HEK293 (cell line): ENCODE results near the gene TADA3.

Experiments used
- BCL11A ChIP-seq: fragments of 450-650 bp; formaldehyde crosslinking; IDR thresholded peaks from 2 replicates; pipeline ENCODE4 v1.5.1; 2016; ENCODE audit warnings: low read depth, missing biosample characterization, missing genetic modification characterization
- BCL11B ChIP-seq: fragments of 450-650 bp; formaldehyde crosslinking; IDR thresholded peaks from 2 replicates; pipeline ENCODE4 v1.5.1; 2016; ENCODE audit warnings: low read depth, missing biosample characterization, missing genetic modification characterization
- GLIS1 ChIP-seq: fragments of 450-650 bp; formaldehyde crosslinking; IDR thresholded peaks from 2 replicates; pipeline ENCODE4 v1.5.1; 2016; ENCODE audit warnings: missing biosample characterization, missing genetic modification characterization
- HOXC10 ChIP-seq: sonication (generic); formaldehyde crosslinking; IDR thresholded peaks from 2 replicates; pipeline ENCODE4 v1.8.1; 2023; ENCODE audit warnings: mild to moderate bottlenecking, missing genetic modification reagents
- IKZF3 ChIP-seq: fragments of 450-650 bp; IDR thresholded peaks from 2 replicates; pipeline ENCODE4 v1.5.0; 2018; ENCODE audit warnings: missing biosample characterization, mild to moderate bottlenecking, missing genetic modification characterization, moderate library complexity
- RBAK ChIP-seq: fragments of 450-650 bp; formaldehyde crosslinking; IDR thresholded peaks from 2 replicates; pipeline ENCODE4 v1.5.1; 2016; ENCODE audit warnings: missing biosample characterization, missing genetic modification characterization
- SCRT1 ChIP-seq: fragments of 450-650 bp; formaldehyde crosslinking; IDR thresholded peaks from 2 replicates; pipeline ENCODE4 v1.5.1; 2016; ENCODE audit warnings: missing biosample characterization, missing genetic modification characterization, borderline replicate concordance
- SETDB1 ChIP-seq: IDR thresholded peaks from one replicate; pipeline ENCODE4 v1.6.1; 2017; ENCODE audit warnings: mild to moderate bottlenecking, low read length, moderate library complexity, mixed read lengths; ENCODE audit not compliant: insufficient read length
- SP2 ChIP-seq: fragments of 450-650 bp; formaldehyde crosslinking; IDR thresholded peaks from 2 replicates; pipeline ENCODE4 v1.5.1; 2016; ENCODE audit warnings: missing biosample characterization, missing genetic modification characterization
- ZBTB21 ChIP-seq: fragments of 450-650 bp; formaldehyde crosslinking; IDR thresholded peaks from 2 replicates; pipeline ENCODE4 v1.5.1; 2017; ENCODE audit warnings: missing biosample characterization, missing genetic modification characterization
- ZNF140 ChIP-seq: fragments of 450-650 bp; formaldehyde crosslinking; IDR thresholded peaks from 2 replicates; pipeline ENCODE4 v1.5.1; 2016; ENCODE audit warnings: missing biosample characterization, missing genetic modification characterization
- ZNF19 ChIP-seq: fragments of 450-650 bp; formaldehyde crosslinking; IDR thresholded peaks from 2 replicates; pipeline ENCODE4; 2016; ENCODE audit warnings: missing biosample characterization, missing genetic modification characterization, low read depth
- ZNF221 ChIP-seq: fragments of 450-650 bp; formaldehyde crosslinking; IDR thresholded peaks from 2 replicates; pipeline ENCODE4 v1.5.1; 2017; ENCODE audit warnings: missing biosample characterization, missing genetic modification characterization, borderline replicate concordance
- ZNF26 ChIP-seq: fragments of 450-650 bp; formaldehyde crosslinking; IDR thresholded peaks from 2 replicates; pipeline ENCODE4 v1.5.1; 2016; ENCODE audit warnings: missing biosample characterization, missing genetic modification characterization
- ZNF274 ChIP-seq, 2 experiments: fragments of 200-500 bp in 1 of 2; fragments of 450-650 bp in 1 of 2; sonication (Bioruptor generic) in 1 of 2; formaldehyde crosslinking in 1 of 2; IDR thresholded peaks; 2 replicates each; pipeline versions ENCODE4 v1.5.1 to v1.6.1; 2014 to 2016; ENCODE audit warnings: borderline replicate concordance in 1 of 2, inconsistent platforms in 1 of 2, low read length in 1 of 2, missing biosample characterization in 1 of 2, missing genetic modification characterization in 1 of 2
- ZNF311 ChIP-seq: fragments of 450-650 bp; formaldehyde crosslinking; IDR thresholded peaks from 2 replicates; pipeline ENCODE4 v1.5.1; 2017; ENCODE audit warnings: missing biosample characterization, missing genetic modification characterization, borderline replicate concordance
- ZNF324 ChIP-seq: fragments of 450-650 bp; formaldehyde crosslinking; IDR thresholded peaks from 2 replicates; pipeline ENCODE4 v1.5.1; 2016; ENCODE audit warnings: missing biosample characterization, missing genetic modification characterization
- ZNF37A ChIP-seq: fragments of 450-650 bp; IDR thresholded peaks from 2 replicates; pipeline ENCODE4 v1.5.1; 2018; ENCODE audit warnings: missing biosample characterization, missing genetic modification characterization
- ZNF391 ChIP-seq: fragments of 450-650 bp; formaldehyde crosslinking; IDR thresholded peaks from 2 replicates; pipeline ENCODE4 v1.5.1; 2016; ENCODE audit warnings: low read depth, missing biosample characterization, missing genetic modification characterization, borderline replicate concordance
- ZNF398 ChIP-seq: fragments of 450-650 bp; formaldehyde crosslinking; IDR thresholded peaks from 2 replicates; pipeline ENCODE4 v1.5.1; 2017; ENCODE audit warnings: missing biosample characterization, missing genetic modification characterization
- ZNF426 ChIP-seq: fragments of 450-650 bp; formaldehyde crosslinking; IDR thresholded peaks from 2 replicates; pipeline ENCODE4 v1.5.1; 2017; ENCODE audit warnings: missing biosample characterization, missing genetic modification characterization, mild to moderate bottlenecking, inconsistent platforms, moderate library complexity
- ZNF549 ChIP-seq: fragments of 450-650 bp; IDR thresholded peaks from 2 replicates; pipeline ENCODE4 v1.5.1; 2018; ENCODE audit warnings: missing biosample characterization, missing genetic modification characterization, mild to moderate bottlenecking, inconsistent platforms, moderate library complexity
- ZNF560 ChIP-seq: fragments of 450-650 bp; formaldehyde crosslinking; IDR thresholded peaks from 2 replicates; pipeline ENCODE4 v1.5.1; 2017; ENCODE audit warnings: missing biosample characterization, missing genetic modification characterization, borderline replicate concordance
- ZNF580 ChIP-seq: fragments of 450-650 bp; formaldehyde crosslinking; IDR thresholded peaks from 2 replicates; pipeline ENCODE4 v1.5.1; 2016; ENCODE audit warnings: missing biosample characterization, missing genetic modification characterization
- ZNF600 ChIP-seq: fragments of 450-650 bp; formaldehyde crosslinking; IDR thresholded peaks from 2 replicates; pipeline ENCODE4 v1.5.1; 2016; ENCODE audit warnings: missing biosample characterization, missing genetic modification characterization
- ZNF654 ChIP-seq: fragments of 450-650 bp; formaldehyde crosslinking; IDR thresholded peaks from 2 replicates; pipeline ENCODE4 v1.5.1; 2016; ENCODE audit warnings: low read depth, missing biosample characterization, missing genetic modification characterization
- ZNF660 ChIP-seq: fragments of 450-650 bp; IDR thresholded peaks from 2 replicates; pipeline ENCODE4 v1.5.1; 2018; ENCODE audit warnings: missing biosample characterization, mild to moderate bottlenecking, missing genetic modification characterization
- ZNF664 ChIP-seq: fragments of 450-650 bp; formaldehyde crosslinking; IDR thresholded peaks from 2 replicates; pipeline ENCODE4 v1.5.1; 2016; ENCODE audit warnings: missing biosample characterization, missing genetic modification characterization
- ZNF76 ChIP-seq: fragments of 450-650 bp; formaldehyde crosslinking; IDR thresholded peaks from 2 replicates; pipeline ENCODE4; 2016; ENCODE audit warnings: low read depth, missing biosample characterization, missing genetic modification characterization, borderline replicate concordance
- ZNF768 ChIP-seq: fragments of 450-650 bp; formaldehyde crosslinking; IDR thresholded peaks from 2 replicates; pipeline ENCODE4 v1.5.1; 2018; ENCODE audit warnings: missing biosample characterization, mild to moderate bottlenecking, missing genetic modification characterization
- ZNF837 ChIP-seq: fragments of 450-650 bp; formaldehyde crosslinking; IDR thresholded peaks from 2 replicates; pipeline ENCODE4 v1.5.1; 2016; ENCODE audit warnings: missing biosample characterization, missing genetic modification characterization
- ZSCAN16 ChIP-seq: fragments of 450-650 bp; formaldehyde crosslinking; IDR thresholded peaks from 2 replicates; pipeline ENCODE4 v1.5.1; 2016; ENCODE audit warnings: missing biosample characterization, missing genetic modification characterization
- ZSCAN30 ChIP-seq: fragments of 450-650 bp; IDR thresholded peaks from 2 replicates; pipeline ENCODE4 v1.5.1; 2018; ENCODE audit warnings: missing biosample characterization, mild to moderate bottlenecking, missing genetic modification characterization, moderate library complexity
- TF ChIP-seq, protein P1 (sequence below): fragments of 450-650 bp; formaldehyde crosslinking; IDR thresholded peaks from 2 replicates; pipeline ENCODE4 v1.5.1; 2016; ENCODE audit warnings: missing biosample characterization, missing genetic modification characterization, borderline replicate concordance

The TADA3 gene

GRCh38 chr3:9746330-9746729, 45.9 kb downstream of the TADA3 start (continued):
- TF ChIP-seq ZNF26 (tag by site-specific recombination) (no peak), ZNF560 (tag by site-specific recombination) (no peak), ZNF580 (tag by site-specific recombination) (no peak), ZNF654 (tag by site-specific recombination) (no peak), ZNF768 (no peak), IKZF3 (tag by site-specific recombination) (no peak), BCL11B (tag by site-specific recombination) (no peak), ZNF311 (tag by site-specific recombination) (no peak), ZNF391 (tag by site-specific recombination) (no peak), SP2 (tag by site-specific recombination) (0 out of 2 replicates have a peak, but pooled peaks have one; percentile 17), HOXC10 (CRISPR knock-in tag) (no peak), ZNF664 (tag by site-specific recombination) (no peak), ZNF549 (tag by site-specific recombination) (no peak), ZBTB21 (tag by site-specific recombination) (no peak), ZSCAN16 (no peak), ZNF37A (tag by site-specific recombination) (no peak), RBAK (no peak), GLIS1 (tag by site-specific recombination) (peak; percentile 75), ZSCAN30 (tag by site-specific recombination) (no peak), SCRT1 (peak; percentile 48; the same call in 1 of the 2 replicates), ZNF660 (tag by site-specific recombination) (peak; percentile 46; the same call in 1 of the 2 replicates), ZNF76 (tag by site-specific recombination) (no peak), ZNF600 (0 out of 2 replicates have a peak, but pooled peaks have one; percentile 31), SETDB1 (no peak), ZNF19 (tag by site-specific recombination) (no peak), ZNF140 (tag by site-specific recombination) (no peak), ZNF221 (tag by site-specific recombination) (no peak), ZNF837 (no peak), ZNF398 (tag by site-specific recombination) (no peak), BCL11A (tag by site-specific recombination) (no peak), ZNF426 (tag by site-specific recombination) (no peak), ZNF274 (IDR thresholded peaks at IDR 0.05; ENCODE audit: low read length) (no peak), ZNF274 (tag by site-specific recombination; IDR thresholded peaks at IDR 0.05; ENCODE audit: borderline replicate concordance) (no peak), ZNF324 (tag by site-specific recombination) (no peak)
- TF ChIP-seq, protein P1, sequence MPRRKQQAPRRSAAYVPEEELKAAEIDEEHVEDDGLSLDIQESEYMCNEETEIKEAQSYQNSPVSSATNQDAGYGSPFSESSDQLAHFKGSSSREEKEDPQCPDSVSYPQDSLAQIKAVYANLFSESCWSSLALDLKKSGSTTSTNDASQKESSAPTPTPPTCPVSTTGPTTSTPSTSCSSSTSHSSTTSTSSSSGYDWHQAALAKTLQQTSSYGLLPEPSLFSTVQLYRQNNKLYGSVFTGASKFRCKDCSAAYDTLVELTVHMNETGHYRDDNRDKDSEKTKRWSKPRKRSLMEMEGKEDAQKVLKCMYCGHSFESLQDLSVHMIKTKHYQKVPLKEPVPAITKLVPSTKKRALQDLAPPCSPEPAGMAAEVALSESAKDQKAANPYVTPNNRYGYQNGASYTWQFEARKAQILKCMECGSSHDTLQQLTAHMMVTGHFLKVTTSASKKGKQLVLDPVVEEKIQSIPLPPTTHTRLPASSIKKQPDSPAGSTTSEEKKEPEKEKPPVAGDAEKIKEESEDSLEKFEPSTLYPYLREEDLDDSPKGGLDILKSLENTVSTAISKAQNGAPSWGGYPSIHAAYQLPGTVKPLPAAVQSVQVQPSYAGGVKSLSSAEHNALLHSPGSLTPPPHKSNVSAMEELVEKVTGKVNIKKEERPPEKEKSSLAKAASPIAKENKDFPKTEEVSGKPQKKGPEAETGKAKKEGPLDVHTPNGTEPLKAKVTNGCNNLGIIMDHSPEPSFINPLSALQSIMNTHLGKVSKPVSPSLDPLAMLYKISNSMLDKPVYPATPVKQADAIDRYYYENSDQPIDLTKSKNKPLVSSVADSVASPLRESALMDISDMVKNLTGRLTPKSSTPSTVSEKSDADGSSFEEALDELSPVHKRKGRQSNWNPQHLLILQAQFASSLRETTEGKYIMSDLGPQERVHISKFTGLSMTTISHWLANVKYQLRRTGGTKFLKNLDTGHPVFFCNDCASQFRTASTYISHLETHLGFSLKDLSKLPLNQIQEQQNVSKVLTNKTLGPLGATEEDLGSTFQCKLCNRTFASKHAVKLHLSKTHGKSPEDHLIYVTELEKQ, result no peak
- TF ChIP-seq, all 188 proteins: peak for 7
